Activated naive CD8-positive, alpha-beta T cell treated with anti-CD3 and anti-CD28 coated beads, Interleukin-2, amount 10 ng/mL, durations not matched to agents 7 days and 5 days (primary cell): Measurements from ENCODE around the gene NLRC5. TPM values are rescaled to one million over a fixed set of nuclear protein-coding genes. Genes with fewer than 3 reads are reported as not detected.
A peak's percentile ranks its signal among the peaks of the same experiment; 100 is the strongest.
"Not testable (repeated sequence)": the region's sequence is repeated elsewhere in the genome, so short reads cannot be mapped to it uniquely, and the experiment has no call there.

ENCODE experiments used
- ATAC-seq: fragments of 150-1000 bp; cut with Tn5 transposase; one replicate; pipeline ENCODE4 v1.10.0; 2021; ENCODE audit warnings: low read depth, moderate library complexity
- POLR2A ChIA-PET: fragments of 350-600 bp; sonication (Branson Sonifier 250); formaldehyde crosslinking; loops from one replicate; lab custom pipeline; 2021; ENCODE audit warnings: antibody characterized with exemption; lab: Charles Lee
- DNase-seq: peaks from one replicate; pipeline ENCODE4 v3.0.0; 2021
- H3K27ac Mint-ChIP-seq: one replicate; pipeline ENCODE4 v1.8.0; 2022; ENCODE audit warnings: mild to moderate bottlenecking, mixed read lengths
- H3K27me3 Mint-ChIP-seq: one replicate; pipeline ENCODE4 v1.8.0; 2022; ENCODE audit warnings: mild to moderate bottlenecking, moderate library complexity, mixed read lengths
- H3K36me3 Mint-ChIP-seq: one replicate; pipeline ENCODE4 v1.8.0; 2021; ENCODE audit warnings: mild to moderate bottlenecking, mixed read lengths
- H3K4me1 Mint-ChIP-seq: one replicate; pipeline ENCODE4 v1.8.0; 2021; ENCODE audit warnings: mixed read lengths
- H3K4me3 Mint-ChIP-seq: one replicate; pipeline ENCODE4 v1.8.0; 2022; ENCODE audit warnings: mild to moderate bottlenecking, moderate library complexity, mixed read lengths
- H3K9me3 Mint-ChIP-seq: one replicate; pipeline ENCODE4 v1.8.0; 2021; ENCODE audit warnings: mixed read lengths
- total RNA-seq, 2 experiments: library from RNA; stranded (reverse); gene quantifications; one replicate each; pipeline ENCODE4 v1.2.3, GENCODE V29; 2021

NLRC5 gene
- total RNA-seq, 2 experiments from 2014 or later = 401 to 414 TPM

DNA sequence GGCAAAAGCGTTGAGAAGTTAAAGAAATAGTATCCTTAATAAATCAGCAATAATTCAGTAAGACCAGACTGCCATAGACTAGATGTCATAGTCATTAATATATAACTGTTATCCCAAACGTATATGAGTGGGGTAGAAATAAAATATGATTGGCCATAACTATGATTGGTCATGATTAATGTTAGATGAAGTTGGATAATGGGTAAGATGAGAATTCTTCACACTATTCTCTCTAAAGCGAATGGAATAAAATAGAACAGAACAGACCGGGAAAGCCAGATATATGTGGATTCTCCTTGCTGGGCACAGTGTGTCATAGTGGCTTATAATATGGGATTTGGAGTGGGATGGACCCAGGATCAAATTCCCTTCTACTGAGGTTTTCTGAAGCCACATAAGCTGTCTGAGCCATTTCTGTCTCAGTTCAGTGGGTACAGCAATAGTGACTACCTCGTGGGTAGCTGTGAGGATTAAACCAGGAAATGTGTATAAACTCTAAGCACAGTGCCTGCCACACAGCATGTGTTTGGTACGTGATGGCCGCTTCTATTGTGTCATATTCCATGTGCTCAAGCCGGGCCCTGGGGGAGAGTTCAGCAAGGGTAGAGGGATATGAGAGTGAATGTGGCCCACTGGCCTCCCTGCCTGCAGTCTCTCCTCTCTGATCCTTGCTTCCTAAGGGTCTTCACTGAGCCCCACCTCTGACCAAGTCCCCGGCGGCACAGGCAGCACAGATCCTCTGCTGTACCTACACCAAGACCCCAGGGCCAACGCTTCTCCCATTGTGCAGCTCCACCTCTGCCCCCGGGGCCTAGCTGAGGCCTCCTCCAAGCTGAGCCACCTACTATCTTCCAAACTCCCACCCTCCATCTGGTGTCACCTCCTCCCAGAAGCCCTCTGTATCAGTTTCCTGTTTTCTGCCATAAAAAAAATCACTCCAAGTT, 23.9 kb upstream of the NLRC5 start:
- peak overlapping the region; percentile 87 for H3K27ac Mint-ChIP-seq
- ATAC-seq (peak; percentile 40), DNase-seq (no peak)
- no peaks in the 10 kb centered on the region for H3K36me3 Mint-ChIP-seq
- H3K27me3 Mint-ChIP-seq = peaks cover under 1% of the 10 kb centered on the region
- no peaks in the 10 kb centered on the region for H3K9me3 Mint-ChIP-seq
- H3K4me3 Mint-ChIP-seq = peak overlapping the region; percentile 8
- POLR2A ChIA-PET = interaction anchor here (0.8 to 3.3 kb wide), 10 partner anchors 9 to 119 kb away, joined by 3 to 26 read pairs (median 3); partner anchors contain the start of gene NLRC5
- peaks cover 21% of the 10 kb centered on the region for H3K4me1 Mint-ChIP-seq

DNA sequence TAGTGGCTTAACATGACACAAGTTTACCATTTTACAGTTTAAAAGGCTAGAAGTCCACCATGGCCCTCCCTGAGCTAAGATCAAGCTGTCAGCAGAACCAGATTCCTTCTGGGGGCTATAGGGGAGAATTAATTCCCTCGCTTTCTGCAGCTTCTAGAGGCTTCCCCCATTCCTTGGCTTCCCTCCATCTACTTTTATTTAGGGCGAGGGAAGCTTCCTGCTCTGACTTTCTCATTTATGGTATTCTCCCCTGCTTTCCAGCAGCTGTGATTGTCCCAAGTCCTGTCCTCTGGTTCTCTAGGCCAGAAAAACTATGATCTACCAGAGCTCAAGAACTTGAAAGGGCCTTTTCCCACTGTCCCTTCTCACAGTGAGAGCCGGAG, 23.3 kb upstream of the NLRC5 start:
- no peak for DNase-seq
- Mint-ChIP-seq H3K4me3 (peak overlapping the region; percentile 8), H3K9me3 (no peaks in the 10 kb centered on the region), H3K36me3 (no peaks in the 10 kb centered on the region), H3K27me3 (no peaks in the 10 kb centered on the region), H3K4me1 (peaks cover 23% of the 10 kb centered on the region), H3K27ac (peak overlapping the region; percentile 87)
- ATAC-seq = no peak
- POLR2A ChIA-PET = interaction anchor here (0.8 to 3.3 kb wide), 9 partner anchors 8 to 118 kb away, joined by 3 to 26 read pairs (median 3); partner anchors contain the start of gene NLRC5

DNA sequence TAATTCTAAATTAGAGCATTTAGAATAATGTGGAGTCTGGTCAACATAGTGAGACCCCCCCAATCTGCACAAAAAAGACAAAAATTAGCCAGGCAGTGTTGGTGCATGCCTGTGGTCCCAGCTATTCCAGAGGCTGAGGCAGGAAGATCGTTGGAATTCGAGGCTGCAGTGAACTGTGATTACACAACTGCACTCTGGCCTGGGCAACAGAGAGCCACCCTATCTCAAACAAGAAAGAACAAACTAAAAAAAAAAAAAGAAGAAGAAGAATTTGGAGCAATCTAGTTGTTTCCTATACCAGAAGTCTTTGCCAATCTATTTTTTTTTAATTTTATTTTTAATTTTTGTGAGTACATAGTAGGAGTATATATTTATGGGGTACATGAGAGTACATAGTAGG, 21.6 kb upstream of the NLRC5 start:
- DNase-seq = no peak
- Mint-ChIP-seq H3K4me1 (peaks cover 23% of the 10 kb centered on the region), H3K27me3 (no peaks in the 10 kb centered on the region), H3K9me3 (no peaks in the 10 kb centered on the region), H3K27ac (no peak overlapping the region), H3K36me3 (no peaks in the 10 kb centered on the region), H3K4me3 (no peak overlapping the region)
- no peak for ATAC-seq
- POLR2A ChIA-PET = interaction anchor here (1.4 to 1.6 kb wide), 2 partner anchors 15 to 21 kb away, joined by 3 to 4 read pairs; partner anchors contain the start of gene NLRC5

DNA sequence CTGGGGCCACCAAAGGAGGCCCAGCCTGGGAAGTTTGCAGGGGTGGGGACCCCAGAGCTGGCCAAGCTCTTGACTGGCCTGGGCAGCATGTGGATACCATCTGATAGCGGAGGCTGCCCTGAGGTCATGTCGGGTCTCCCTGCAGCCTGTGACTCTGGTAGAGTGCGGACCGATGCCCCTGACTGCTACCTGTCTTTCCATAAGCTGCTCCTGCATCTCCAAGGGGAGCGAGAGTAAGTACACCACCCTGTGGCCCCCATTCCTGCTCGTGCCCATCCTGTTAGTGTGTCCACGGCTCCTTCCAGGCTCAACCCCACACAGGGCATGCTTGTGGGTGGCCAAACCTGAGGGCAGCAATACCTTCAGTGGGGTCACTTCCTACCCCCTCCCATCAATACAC, 19.6 kb upstream of the NLRC5 start:
- H3K4me3 Mint-ChIP-seq = no peak overlapping the region
- no peaks in the 10 kb centered on the region for H3K36me3 Mint-ChIP-seq
- POLR2A ChIA-PET = interaction anchor here (1.1 to 2.3 kb wide), 4 partner anchors 12 to 38 kb away, joined by 4 to 8 read pairs (median 5); partner anchors contain the start of gene NLRC5
- H3K27ac Mint-ChIP-seq = no peak overlapping the region
- DNase-seq (no peak), ATAC-seq (no peak)
- H3K4me1 Mint-ChIP-seq = peaks cover 20% of the 10 kb centered on the region
- no peaks in the 10 kb centered on the region for H3K27me3 Mint-ChIP-seq
- H3K9me3 Mint-ChIP-seq = no peaks in the 10 kb centered on the region

DNA sequence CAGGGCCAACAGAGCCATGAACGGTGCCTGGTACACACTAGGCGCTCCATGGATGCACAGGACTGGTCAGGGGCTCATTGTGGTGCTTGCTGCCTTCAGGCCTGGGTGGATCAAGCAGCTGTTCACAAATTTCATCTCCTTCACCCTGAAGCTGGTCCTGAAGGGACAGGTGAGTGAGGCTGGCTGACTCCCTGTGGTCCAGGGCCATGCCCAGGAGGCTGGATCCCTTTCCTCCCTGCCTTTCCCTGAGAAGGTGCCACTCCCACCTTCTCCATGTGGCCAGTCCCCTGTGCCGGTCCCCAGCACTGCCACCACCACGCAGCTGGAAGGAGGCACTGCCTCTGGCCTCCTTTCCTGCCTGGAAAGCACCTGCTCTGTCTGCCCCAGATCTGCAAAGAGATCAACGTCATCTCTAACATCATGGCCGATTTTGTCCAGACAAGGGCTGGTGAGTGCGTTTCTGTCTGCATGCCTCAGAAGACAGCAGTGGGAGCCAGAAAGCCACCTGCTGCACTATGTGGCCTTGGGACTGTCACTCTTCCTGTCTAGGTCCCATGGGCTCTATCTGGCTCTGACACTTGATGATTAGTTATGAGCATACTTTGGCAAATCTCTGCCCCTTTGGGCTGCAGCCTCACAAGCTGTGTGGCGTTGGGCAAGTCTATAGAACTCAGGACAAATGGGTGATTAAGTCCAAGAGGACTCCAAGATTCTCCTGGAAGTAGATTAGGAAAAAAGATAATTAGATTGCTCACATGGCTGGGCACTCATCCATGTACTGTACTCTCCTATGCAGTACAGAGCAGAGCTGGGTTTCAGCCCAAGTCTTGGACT, 18.2 kb upstream of the NLRC5 start:
- peaks cover 14% of the 10 kb centered on the region for H3K4me1 Mint-ChIP-seq
- no peak for DNase-seq
- no peaks in the 10 kb centered on the region for H3K9me3 Mint-ChIP-seq
- H3K27ac Mint-ChIP-seq = no peak overlapping the region
- no peak overlapping the region for H3K4me3 Mint-ChIP-seq
- peak; percentile 20 for ATAC-seq
- H3K27me3 Mint-ChIP-seq = no peaks in the 10 kb centered on the region
- POLR2A ChIA-PET = interaction anchor here (0.5 to 2.3 kb wide), 6 partner anchors 11 to 75 kb away, joined by 3 to 8 read pairs (median 4); no protein-coding TSS in a partner anchor
- no peaks in the 10 kb centered on the region for H3K36me3 Mint-ChIP-seq

DNA sequence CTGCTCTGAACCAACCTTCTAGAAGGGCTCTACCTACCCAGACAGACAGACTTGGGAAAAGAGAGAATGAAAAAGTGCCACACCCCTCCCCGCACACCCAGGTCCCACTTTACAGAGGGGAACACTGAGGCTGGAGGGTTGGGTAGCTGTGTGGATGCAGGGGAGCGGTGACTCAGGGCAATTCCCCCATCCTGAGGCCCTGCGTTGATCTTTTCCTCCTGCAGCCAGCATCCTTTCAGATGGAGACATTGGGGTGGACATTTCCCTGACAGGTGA, 17.7 kb upstream of the NLRC5 start:
- no peaks in the 10 kb centered on the region for H3K9me3 Mint-ChIP-seq
- no peak for ATAC-seq
- peaks cover 4% of the 10 kb centered on the region for H3K36me3 Mint-ChIP-seq
- H3K4me3 Mint-ChIP-seq = no peak overlapping the region
- H3K27me3 Mint-ChIP-seq = no peaks in the 10 kb centered on the region
- no peak overlapping the region for H3K27ac Mint-ChIP-seq
- POLR2A ChIA-PET = interaction anchor here (0.7 to 2.3 kb wide), 3 partner anchors 10 to 40 kb away, joined by 3 to 8 read pairs (median 3); no protein-coding TSS in a partner anchor
- peaks cover 14% of the 10 kb centered on the region for H3K4me1 Mint-ChIP-seq
- DNase-seq = no peak

DNA sequence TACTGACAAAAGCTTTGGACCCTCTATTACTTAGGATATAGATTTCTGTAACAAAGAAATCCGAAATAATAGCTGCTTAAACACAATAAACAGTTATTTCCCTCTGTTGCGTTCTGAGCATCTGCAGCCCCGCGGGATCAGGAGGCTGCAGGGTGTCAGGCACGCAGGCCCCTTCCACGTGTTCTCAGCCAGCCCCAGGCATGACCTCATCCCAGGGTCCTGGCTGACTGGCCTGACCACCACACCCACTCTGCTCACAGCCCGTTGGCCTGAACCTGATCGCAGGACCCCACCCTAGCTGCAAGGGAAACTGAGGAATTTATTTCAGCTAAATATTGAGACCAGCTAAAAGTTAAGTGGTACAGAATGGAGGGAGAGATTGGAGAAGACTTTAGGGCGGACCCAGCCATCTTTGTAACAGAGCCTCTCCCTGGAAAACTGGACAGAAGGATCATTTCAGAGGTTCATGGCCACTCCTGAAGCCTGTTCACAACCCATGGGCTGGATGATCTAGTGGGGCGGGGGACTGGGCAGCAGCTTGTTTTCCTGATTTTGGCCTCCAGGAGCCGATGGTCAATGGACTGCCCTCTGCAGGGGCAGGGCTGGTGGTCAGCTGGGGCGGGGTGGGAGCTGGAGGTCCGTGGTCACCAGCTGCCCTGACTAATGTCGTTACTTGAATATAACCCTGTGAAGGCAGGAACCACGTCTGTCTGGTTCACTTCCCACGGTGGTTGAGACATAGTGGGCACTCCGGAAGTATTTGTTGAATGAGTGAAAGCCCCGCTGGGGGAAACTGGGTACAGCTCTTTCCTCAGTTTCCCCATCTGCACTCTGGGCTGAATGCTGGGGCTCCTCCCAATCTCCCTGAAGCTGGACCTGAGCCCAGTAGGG, 16.7 kb upstream of the NLRC5 start:
- POLR2A ChIA-PET = interaction anchor here (0.6 to 1.2 kb wide), 3 partner anchors 13 to 151 kb away, joined by 3 read pairs; no protein-coding TSS in a partner anchor
- no peak overlapping the region for H3K27ac Mint-ChIP-seq
- H3K27me3 Mint-ChIP-seq = no peaks in the 10 kb centered on the region
- no peak overlapping the region for H3K4me3 Mint-ChIP-seq
- peaks cover 17% of the 10 kb centered on the region for H3K4me1 Mint-ChIP-seq
- no peak for ATAC-seq
- no peaks in the 10 kb centered on the region for H3K9me3 Mint-ChIP-seq
- DNase-seq = no peak
- H3K36me3 Mint-ChIP-seq = peaks cover 4% of the 10 kb centered on the region

DNA sequence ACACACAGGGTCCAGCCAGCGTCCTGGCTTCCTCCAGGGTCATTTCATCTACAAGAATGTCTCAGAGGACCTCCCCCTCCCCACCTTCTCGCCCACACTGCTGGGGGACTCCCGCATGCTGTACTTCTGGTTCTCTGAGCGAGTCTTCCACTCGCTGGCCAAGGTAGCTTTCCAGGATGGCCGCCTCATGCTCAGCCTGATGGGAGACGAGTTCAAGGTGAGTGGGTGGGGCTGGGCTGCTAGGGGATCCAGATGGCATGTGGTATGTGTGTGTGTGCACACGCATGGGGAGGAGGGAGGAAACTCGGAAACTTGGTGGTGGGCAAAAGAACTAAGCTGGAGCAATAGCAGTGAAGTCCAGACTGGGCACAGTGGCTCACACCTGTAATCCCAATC, 16.1 kb upstream of the NLRC5 start:
- POLR2A ChIA-PET = interaction anchor here (0.7 to 1.8 kb wide), 3 partner anchors 15 to 66 kb away, joined by 3 to 6 read pairs (median 3); partner anchors contain the start of gene NLRC5
- H3K36me3 Mint-ChIP-seq = peaks cover 4% of the 10 kb centered on the region
- H3K4me3 Mint-ChIP-seq = no peak overlapping the region
- no peak overlapping the region for H3K27ac Mint-ChIP-seq
- ATAC-seq (no peak), DNase-seq (no peak)
- no peaks in the 10 kb centered on the region for H3K27me3 Mint-ChIP-seq
- H3K9me3 Mint-ChIP-seq = no peaks in the 10 kb centered on the region
- H3K4me1 Mint-ChIP-seq = peaks cover 17% of the 10 kb centered on the region

DNA sequence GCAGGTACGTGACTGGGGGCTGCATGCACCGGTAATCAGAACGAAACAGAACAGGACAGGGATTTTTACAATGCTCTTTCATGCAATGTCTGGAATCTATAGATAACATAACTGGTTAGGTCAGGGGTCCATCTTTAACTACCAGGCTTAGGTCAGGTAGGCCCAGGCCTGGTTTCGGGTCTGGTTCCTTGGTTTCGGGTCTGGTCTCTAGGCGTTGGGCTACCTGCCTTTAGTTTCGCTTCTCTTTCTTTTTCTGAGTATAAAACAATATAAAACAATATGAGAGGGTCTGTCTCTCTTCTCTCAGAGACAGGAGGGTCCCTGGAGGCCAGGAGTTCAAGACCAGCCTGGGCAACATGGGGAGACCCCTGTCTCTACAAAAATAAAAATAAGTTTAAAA, 15.5 kb upstream of the NLRC5 start:
- POLR2A ChIA-PET = interaction anchor here (0.6 to 1.8 kb wide), 4 partner anchors 8 to 66 kb away, joined by 3 to 6 read pairs (median 3); partner anchors contain the start of gene NLRC5
- not testable (repeated sequence) for H3K27me3 Mint-ChIP-seq, H3K27ac Mint-ChIP-seq, H3K9me3 Mint-ChIP-seq, H3K4me3 Mint-ChIP-seq, ATAC-seq, H3K36me3 Mint-ChIP-seq, DNase-seq
- peaks cover 17% of the 10 kb centered on the region for H3K4me1 Mint-ChIP-seq

DNA sequence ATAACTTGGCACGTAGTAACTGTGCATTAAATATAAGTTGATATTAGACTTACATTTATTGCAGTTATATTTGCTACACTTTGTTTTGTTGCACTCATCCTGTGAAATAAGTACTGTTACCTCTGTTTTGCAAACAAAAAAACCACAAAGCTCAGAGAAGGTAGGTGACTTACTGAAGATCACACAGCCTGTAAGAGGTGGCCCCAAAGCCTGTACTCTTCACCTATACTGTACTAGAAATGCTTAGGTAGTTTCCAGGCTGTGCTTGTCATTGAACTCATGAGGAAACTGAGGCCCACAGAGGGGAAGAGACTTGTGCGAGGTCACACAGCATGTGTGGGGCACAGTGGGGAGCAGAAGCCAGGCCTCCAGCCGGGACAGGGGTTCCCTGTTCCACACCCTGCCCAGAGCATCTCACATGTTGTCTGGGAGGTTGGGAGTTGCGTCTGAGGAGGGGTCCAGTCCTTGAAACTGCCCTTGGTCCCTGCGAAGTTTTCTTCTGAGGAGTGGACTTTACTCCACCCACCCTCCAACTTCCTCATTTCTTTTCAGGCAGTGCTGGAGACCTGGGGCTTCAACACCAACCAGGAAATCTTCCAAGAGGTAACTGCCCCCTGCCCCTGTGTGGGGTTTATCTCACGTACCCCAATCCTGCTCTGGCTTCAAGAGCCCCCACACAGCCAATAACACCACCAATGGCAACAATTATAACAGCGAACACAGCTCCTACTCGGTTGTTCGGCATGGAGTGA, 14.6 kb upstream of the NLRC5 start:
- H3K4me1 Mint-ChIP-seq = peaks cover 20% of the 10 kb centered on the region
- no peaks in the 10 kb centered on the region for H3K9me3 Mint-ChIP-seq
- no peak for DNase-seq
- ATAC-seq = no peak
- POLR2A ChIA-PET = interaction anchor here (0.6 to 1.8 kb wide), 4 partner anchors 9 to 15 kb away, joined by 3 to 6 read pairs (median 4); partner anchors contain the start of gene NLRC5
- peaks cover 4% of the 10 kb centered on the region for H3K36me3 Mint-ChIP-seq
- no peak overlapping the region for H3K4me3 Mint-ChIP-seq
- peak overlapping the region; percentile 60 for H3K27ac Mint-ChIP-seq
- H3K27me3 Mint-ChIP-seq = no peaks in the 10 kb centered on the region

DNA sequence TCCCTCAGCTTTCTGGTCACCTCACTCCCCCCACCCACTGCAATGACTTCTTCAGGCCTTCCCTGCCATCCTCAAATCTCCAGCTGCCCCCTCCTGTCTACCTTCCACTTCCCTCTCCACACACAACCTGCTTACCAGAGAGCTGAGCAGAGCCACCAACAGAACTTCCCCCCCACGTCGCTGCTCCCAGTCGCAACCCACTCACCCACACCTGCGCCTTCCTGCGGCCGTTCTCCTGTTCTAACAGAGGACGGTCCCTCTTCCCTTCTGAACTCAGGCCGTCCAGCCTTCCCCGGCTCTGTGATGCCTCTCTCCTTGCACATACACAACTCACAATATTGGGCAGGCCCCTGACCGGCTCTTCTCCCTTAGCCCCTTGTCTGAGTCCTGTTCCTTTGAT, 13.6 kb upstream of the NLRC5 start:
- Mint-ChIP-seq H3K9me3 (no peaks in the 10 kb centered on the region), H3K27me3 (no peaks in the 10 kb centered on the region), H3K36me3 (peaks cover 7% of the 10 kb centered on the region), H3K4me3 (no peak overlapping the region), H3K27ac (peak overlapping the region; percentile 67), H3K4me1 (peaks cover 27% of the 10 kb centered on the region)
- DNase-seq = no peak
- POLR2A ChIA-PET = interaction anchor here (1.0 to 1.3 kb wide), 2 partner anchors 9 to 11 kb away, joined by 3 to 4 read pairs; no protein-coding TSS in a partner anchor
- ATAC-seq = no peak
